Putamen (tissue), 1 donor: ENCODE measurements around the gene PKLR.
"Not testable (repeated sequence)": the region's sequence is repeated elsewhere in the genome, so short reads cannot be mapped to it uniquely, and the experiment has no call there.

Experiments used
- DNase-seq: peaks from one replicate; pipeline ENCODE4 v3.0.0-alpha.2; 2016; ENCODE audit warnings: low spot score

Gene PKLR

DNA sequence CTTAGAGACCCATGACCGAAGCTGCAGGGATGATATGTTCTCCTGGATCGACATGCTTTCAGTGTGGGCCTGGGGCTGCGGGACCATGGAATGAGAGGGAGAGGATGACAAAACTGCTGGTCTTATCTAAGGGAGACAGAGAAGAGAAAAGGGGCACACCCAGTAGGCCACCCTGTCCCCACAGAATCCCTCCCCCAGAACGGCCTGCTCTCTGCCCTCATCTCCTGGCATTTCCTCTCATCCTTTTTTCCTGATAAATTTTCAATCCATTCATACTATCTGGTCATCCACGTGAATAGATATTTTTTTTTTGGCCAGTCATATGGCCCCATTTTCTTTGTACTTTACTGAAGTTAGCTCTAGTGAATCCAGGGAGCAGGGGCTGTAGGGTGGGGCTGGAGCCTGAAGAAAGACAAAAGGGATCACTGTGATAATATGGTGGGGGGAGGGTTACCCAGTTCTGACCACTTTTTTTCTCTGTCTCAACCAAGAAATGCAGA, at the start of gene PKLR:
Gene PKLR (minus strand): TSS at position 97 of the 500 bp plus-strand sequence. CDS start 43 bp downstream, at position 54.
- no peak for DNase-seq

DNA sequence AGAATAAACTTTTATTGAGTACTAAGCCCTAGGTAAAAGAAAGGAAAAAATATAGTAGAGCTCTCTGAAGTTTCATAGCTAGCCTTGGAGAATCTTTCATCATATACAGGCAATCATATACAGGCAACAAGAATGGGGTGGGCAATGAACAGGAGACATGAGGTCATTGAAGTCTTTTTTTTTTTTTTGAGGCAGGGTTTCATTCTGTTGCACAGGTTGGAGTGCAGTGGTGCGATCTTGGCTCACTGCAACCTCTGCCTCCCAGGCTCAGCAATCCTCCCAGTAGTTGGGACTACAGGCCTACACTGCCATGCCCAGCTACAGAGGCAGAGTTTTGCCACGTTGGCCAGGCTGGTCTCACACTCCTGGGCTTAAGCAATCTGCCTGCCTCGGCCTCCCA, 41.6 kb upstream of the PKLR start:
- no peak for DNase-seq

DNA sequence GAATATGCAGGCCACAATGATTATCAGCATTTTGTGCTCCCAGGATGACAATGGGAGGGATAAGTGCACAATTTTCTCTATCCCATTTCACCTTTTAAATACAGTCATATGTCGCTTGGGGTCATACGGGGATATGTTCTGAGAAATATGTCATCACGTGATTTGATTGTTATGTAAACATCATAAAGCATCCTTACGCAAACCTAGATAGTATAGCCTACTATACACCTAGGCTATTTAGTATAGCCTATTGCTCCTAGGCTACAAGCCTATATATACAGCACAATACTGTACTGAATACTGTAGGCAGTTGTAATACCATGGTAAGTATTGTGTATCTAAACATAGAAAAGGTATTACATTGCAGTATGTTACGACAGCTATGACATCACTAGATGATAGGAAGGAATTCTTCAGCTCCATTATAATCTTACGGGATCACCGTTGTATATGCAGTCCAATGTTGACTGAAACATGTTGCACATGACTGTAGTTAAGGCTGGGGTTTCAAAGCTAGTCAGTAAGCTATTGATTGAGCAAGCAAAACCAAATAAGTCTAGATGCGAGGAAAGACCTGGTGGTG, 38.4 kb upstream of the PKLR start:
- DNase-seq: no peak

DNA sequence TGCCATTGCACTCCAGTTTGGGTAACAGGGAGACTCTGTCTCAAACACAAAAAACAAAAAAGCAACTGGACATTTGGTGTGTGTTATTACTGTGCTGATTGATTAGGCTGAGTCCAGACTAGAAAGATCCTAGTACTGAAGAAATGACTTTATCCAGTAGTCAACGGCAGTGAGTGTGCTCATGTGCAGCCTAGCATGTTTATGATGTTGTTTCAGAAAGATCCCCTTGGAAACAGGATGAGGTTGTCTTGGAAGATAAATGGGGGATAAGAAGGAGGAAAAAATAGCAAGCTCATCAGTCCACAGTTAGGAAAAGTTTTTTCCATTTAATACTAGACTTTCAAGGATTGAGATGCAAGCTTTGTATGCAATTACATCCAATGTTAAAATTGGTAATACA, 33.7 kb upstream of the PKLR start:
- DNase-seq: no peak

DNA sequence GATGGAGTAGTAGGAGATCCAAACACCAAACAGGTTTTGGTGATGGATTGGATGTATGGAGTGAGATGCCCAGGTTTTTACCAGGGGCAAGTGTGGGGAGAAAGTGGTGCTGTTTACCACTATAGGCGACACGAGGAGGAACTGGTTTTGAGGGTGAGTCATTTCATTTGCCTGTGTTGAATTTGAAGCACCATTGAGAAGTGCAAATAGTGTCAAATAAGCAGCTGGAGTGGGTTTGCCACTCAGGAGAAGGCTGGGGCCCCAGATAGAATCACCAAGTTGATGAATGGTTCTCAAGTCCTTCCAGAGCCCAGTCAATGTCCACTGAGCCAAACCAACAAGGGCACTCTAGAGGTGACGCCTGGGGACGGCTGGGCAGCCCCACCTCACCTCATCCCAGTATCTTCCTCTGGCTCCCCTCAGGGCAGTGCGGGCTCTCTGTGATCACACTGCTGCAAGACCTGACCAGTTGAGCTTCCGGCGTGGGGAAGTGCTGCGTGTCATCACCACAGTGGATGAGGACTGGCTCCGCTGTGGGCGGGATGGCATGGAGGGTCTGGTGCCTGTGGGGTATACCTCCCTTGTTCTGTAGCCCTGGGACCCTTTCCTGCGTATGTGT, 28.9 kb upstream of the PKLR start:
- no peak for DNase-seq

DNA sequence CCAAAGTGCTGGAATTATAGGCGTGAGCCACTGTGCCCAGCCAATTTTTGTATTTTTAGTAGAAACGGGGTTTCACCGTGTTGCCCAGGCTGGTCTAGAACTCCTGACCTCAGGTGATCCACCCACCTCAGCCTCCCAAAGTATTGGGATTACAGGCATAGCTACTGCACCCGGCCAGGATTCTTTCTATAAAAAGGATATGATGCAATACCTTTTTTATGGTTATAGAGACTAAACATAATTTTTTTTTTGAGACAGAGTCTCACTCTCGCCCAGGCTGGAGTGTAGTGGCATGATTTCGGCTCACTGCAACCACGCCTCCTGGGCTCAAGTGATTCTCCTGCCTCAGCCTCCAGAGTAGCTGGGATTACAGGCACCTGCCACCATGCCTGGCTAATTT, 27.6 kb upstream of the PKLR start:
- not testable (repeated sequence) for DNase-seq

DNA sequence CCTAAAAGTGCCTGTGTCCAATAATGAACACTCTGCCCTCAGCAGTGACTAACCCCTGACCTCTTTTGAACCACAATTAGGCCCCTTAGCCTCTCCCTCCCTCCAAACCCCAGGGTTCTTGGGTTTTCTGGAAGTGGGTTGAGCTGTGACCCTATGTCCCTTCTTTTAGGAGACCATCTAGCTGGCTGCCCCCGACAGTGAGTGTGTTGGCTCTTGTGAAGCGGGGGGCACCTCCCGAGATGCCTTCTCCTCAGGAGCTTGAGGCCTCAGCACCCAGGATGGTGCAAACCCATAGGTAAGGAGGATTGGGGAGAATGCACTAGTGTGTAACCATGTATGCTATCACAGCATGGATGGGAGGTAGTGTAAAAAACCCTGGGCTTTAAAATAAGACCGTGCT, 26.7 kb upstream of the PKLR start:
- no peak for DNase-seq

DNA sequence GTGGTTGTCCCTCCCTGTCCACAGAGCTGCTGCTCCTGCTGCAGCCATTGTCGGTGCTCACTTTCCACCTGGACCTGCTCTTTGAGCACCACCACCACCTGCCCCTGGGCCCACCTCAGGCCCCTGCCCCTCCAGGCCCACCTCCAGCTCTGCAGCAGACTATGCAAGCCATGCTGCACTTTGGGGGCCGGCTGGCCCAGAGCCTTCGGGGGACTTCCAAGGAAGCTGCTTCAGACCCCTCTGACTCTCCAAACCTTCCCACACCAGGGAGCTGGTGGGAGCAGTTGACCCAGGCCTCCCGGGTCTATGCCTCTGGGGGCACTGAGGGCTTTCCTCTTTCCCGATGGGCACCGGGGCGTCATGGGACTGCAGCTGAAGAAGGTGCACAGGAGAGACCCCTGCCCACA, 25.4 kb upstream of the PKLR start:
- DNase-seq: no peak

DNA sequence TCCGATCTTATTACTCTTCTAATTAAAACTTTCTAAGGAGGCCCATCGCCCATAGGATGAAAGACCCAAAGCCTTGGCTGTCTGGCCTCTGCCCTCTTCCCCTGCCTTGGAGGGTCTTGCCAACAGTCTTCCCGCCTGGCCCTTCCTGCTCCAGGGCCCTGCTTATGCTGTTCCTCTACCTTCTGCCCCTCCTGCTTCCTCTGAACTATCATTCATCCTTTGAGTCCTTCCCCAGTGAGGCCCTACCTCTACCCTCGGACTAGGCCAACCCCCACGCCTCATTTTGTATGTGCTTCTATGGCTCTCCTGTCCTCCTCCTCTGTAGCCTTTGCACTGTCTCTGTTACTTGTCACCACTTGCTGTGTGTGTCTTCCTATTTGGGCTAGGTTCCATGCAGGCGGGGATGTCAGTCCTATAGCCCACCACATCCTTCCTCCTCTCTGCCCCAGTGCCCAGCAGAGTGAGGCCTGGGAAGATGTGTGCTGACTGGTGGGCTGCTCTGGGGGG, 24.8 kb upstream of the PKLR start:
- DNase-seq: no peak

DNA sequence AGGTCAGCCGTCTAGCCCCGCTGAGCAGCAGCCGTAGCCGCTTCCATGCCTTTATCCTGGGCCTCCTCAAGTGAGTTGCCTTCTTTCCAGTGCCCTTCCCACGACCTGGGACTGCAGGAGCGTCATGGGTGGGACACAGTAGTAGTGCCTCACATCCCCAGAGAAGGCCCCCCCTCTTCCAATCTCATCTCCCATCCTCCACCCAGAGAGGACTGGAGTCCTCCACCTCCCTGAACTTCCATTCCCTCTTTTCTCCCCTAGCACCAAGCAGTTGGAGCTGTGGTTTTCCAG, 24.3 kb upstream of the PKLR start:
- DNase-seq: no peak

DNA sequence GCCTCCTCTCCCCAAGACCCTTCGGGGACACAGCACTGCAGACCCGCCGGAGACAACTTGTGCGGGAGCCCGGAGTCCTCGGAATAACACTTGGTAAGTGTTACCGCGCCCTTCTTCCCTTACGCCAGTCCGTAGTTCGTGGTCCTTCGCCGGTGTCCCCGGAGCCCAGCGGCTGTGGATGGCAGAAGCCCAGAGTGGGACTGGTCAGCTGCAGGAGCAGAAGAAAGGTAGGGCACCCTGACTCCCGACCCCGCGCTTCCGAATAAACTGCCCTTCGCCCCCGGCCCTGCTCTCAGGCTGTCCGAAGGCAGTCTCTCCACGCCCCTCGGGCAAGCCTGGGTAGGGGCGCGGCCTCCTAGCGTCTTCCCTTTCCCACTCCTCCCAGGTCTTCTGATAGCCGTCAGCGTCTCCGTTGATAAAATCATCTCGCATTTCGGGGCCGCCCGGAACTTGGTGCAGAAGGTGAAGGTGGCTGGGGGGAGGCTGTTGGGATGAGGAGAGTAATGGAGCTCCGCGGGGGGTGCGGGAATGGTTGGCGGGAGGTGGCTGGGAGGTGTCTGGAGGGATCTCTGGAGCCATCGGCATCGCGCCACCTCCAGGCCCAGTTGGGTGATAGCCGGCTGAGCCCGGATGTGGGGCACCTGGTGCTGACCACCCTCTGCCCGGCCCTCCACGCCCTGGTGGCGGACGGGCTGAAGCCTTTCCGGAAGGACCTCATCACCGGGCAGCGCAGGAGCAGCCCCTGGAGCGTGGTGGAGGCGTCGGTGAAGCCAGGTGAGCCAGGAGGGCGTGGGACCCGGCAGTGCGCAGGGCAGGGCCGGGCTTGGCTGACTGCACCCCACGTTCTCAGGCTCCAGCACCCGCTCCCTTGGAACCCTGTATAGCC, 23.7 kb upstream of the PKLR start:
- no peak for DNase-seq

DNA sequence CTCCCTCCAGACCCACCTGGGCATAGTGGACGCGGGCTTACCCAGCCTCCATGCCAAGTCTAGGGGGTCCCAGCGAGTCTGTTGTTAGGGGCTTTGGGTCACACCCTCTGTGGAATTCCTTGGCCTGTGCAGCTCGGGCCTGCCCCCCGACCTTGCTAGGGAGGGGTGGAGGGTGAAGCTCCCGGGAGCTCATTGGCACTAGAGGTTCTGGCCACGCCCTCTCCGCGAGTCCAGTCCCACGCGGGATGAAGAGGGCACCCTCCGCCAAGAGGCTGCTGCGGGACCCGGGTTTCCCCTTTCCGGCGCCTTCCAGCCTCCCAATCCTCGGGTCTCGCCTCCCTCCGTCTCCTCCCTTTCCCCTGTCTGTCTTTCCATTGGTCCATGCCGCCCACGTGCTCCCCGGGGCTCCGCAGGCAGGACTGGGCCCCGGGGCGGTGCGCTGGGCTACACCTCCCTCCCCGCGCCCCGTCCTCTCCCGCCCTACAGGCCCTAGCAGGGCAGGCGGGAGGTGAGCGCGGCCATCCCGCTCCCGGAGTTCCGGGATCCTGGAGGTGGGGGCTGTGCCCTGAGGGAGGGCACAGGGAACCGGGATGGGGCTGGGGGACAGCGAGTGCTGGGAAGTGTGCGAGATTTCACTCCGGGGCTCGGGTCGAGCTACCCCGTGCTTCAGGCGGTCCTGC, 22.9 kb upstream of the PKLR start:
- DNase-seq: peak; percentile 94

DNA sequence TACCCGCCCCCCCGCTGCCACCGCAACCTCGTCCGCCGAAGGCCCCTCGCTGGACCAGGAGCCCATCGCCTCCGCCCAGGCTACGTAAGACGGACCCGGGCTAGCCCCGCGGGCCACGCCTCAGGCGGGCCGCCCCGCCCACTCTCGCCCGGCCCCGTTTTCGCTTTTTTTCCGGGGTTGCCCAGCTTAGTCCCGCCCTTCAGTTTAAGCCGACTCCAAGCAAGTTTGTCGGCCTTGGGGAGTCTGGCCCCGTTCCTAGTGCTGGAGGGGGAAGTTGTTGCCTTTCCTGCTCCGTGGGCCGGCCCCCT, 22.4 kb upstream of the PKLR start:
- peak; percentile 78 for DNase-seq

DNA sequence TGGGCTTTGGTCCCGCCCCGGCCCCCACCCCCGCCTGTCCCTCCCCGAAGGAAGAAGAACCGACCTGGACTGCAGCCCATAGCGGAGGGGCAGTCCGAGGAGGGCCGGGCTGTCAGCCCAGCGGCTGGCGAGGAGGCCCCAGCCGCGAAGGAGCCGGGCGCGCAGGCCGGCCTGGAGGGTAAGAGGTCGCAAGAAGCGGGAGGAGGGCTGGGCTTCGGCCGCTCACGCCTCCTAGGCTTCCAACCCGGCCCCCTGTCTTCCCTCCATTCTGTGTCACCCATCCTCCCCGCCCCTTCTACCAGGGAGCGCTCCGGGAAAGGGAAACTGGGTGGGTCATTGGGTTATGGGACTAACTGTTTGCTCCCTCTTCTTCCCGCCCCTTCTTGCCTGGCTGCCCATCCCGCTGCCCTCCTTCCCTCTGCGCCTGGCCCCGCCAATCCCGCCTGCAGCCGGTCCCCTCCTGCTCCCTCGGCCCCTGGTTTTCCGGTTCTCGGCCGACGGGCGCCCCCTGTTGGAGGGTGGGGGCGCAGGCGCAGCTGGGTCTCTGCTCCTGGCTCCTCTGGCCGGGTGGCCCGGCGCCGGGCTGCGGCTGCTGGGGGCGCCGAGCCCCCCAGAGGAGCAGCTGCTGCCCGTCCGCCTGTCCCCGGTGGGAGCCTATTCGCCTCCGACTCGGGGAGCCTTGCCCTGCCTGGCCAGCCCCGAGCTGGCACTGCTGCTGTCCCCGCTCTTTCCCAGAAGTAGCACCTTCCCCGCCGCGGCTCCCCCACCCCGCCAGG, 21.9 kb upstream of the PKLR start:
- peak; percentile 82 for DNase-seq

DNA sequence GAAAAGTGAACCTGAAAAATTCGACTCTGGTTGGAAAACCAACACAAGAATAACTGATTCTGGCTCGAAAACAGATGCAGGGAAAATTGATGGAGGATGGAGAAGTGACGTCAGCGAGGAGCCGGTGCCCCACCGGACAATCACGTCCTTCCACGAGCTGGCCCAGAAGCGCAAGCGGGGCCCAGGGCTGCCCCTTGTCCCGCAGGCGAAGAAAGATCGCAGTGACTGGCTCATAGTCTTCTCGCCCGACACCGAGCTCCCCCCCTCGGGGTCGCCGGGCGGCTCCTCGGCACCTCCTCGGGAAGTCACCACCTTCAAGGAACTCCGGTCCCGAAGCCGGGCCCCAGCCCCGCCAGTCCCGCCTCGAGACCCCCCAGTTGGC, 21.3 kb upstream of the PKLR start:
- DNase-seq: peak; percentile 8

DNA sequence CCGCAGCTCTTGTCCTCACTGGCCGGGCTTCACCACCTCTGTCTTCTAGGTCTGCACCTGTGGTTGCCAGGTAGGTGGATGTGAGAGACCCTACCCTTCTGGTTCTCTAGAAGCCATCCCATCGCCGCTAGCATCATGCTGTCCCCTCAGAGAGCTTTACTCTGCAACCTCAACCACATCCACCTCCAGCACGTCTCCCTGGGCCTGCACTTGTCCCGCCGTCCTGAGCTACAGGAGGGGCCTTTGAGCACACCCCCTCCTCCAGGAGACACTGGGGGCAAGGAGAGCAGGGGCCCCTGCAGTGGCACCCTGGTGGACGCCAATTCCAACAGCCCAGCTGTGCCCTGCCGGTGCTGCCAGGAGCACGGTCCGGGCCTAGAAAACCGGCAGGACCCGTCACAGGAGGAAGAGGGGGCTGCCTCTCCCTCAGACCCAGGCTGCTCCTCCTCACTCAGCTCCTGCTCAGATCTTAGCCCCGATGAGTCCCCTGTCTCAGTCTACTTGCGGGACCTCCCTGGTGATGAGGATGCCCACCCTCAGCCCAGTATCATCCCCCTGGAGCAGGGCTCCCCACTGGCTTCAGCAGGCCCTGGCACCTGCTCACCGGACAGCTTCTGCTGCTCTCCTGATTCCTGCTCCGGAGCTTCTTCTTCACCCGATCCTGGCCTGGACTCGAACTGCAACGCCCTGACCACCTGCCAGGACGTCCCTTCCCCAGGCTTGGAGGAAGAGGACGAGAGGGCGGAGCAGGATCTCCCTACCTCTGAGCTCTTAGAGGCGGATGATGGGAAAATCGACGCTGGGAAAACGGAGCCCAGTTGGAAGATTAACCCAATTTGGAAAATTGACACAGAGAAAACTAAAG, 20.6 kb upstream of the PKLR start:
- no peak for DNase-seq

DNA sequence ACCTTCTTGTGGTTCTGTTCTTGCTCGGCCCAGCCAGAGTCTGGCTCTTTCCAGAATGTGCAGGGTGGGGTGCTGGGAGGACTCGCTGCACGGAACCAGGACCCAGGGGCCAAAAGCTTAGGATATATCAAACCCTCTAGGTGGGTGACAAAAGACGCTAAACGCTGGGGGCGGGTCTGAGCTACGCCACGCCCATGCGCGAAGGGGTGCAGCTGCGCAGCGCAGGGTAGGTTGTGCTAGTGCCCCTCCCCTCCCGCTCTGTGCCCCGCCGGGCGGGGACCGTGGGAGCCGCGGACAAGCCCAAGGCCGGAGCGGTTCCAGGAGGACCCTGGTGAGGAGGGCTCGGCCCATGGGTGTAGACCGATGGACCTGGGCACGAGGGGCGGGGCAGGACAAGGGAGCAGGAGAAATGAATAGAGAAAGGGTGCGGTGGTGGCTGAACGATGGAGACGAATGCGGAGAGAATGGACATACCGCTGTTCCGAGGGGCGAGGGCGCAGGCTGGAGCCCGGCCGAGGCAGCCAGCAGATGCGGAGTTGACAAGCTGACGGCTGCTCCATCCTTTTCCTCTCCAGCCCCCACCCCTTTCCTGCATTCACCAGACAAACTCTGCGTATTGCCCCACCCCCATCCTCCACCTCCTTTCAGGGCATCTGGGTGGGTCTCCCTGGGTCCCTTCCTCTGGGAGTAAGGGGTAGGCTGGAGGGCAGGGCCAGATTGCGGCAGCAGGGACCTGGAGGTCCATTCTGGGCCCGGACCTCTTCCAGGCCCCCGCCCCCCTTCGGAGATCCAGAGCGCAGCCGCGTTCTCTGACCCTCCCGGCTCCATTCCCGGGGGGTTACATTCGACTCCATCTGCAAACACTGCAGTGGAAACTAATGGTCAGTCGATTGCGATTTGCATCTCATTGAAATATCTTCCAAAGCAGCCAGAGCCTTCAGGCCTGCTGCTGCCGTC, 19.7 kb upstream of the PKLR start, which contains the start of gene RUSC1:
Gene RUSC1 (plus strand): TSS at position 234 of the 957 bp plus-strand sequence. CDS start 880 bp downstream, outside the sequence.
- peak; percentile 82 for DNase-seq

DNA sequence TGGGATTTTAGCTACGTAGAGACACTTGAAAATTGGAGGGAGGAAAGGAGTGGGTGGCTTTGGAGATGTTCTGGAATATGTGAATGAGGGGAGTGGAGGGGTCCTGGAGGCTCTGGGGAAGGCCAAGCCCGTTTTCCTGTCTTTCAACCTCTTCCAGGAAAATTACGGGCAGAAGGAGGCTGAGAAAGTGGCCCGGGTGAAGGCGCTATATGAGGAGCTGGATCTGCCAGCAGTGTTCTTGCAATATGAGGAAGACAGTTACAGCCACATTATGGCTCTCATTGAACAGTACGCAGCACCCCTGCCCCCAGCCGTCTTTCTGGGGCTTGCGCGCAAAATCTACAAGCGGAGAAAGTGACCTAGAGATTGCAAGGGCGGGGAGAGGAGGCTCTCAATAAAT, 19.0 kb upstream of the PKLR start:
- DNase-seq: no peak

DNA sequence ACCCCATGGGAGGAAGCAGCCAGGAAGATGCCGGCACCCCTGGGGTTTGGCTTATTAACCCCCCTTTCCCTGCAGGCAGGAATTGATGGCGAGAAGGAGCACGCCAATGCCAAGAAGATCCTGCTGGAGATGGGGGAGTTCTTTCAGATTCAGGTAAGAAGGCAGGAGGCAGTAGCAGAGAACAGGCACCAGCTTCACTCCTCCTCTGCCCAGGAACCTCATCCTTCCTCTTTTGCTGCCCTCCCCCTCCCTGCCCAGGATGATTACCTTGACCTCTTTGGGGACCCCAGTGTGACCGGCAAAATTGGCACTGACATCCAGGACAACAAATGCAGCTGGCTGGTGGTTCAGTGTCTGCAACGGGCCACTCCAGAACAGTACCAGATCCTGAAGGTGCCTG, 18.3 kb upstream of the PKLR start:
- no peak for DNase-seq

DNA sequence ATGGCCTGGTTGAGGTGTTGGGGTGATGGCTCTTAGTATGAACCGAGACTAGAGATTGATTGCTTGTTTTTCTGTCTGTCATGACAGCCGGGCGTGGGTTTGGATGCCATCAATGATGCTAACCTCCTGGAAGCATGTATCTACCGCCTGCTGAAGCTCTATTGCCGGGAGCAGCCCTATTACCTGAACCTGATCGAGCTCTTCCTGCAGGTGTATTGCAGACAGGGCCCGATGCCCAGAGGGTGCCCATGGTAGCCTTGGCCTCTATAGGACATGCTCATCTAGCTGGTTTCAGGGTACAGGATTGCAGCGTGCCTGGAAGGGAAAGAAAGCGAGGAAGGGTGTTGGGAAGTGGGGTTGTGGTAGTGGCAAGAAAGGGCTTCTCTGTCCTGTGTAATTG, 16.8 kb upstream of the PKLR start:
- no peak for DNase-seq
